Gastroesophageal sphincter (tissue), 4 donors: ENCODE results near the gene SIX5. TPM values are rescaled to one million over a fixed set of nuclear protein-coding genes. Genes with fewer than 3 reads are reported as not detected.

Experiments
- ATAC-seq: fragments of 150-250 bp; one replicate; pipeline ENCODE4 v1.9.1; 2016; ENCODE audit warnings: mild to moderate bottlenecking, moderate library complexity
- H3K27ac ChIP-seq, 4 donors: fragments of 200-600 bp; sonication (generic) in 3 of 4; 1 replicate in 3 of 4; 2 replicates in 1 of 4; pipeline ENCODE4 v1.5.1; 2016 to 2019
- H3K27me3 ChIP-seq: fragments of 200-600 bp; sonication (generic); one replicate; pipeline ENCODE4 v1.5.1; 2019
- H3K36me3 ChIP-seq, 2 donors: fragments of 200-600 bp; sonication (generic); one replicate each; pipeline ENCODE4 v1.5.1; 2019; ENCODE audit warnings: control low read depth in 1 of 2
- H3K4me1 ChIP-seq, 3 donors: fragments of 200-600 bp; sonication (generic); 1 replicate in 2 of 3; 2 replicates in 1 of 3; pipeline ENCODE4 v1.5.1; 2016 to 2019; ENCODE audit warnings: control low read depth in 2 of 3
- H3K4me3 ChIP-seq, 2 donors: fragments of 200-600 bp; sonication (generic); one replicate each; pipeline ENCODE4 v1.5.1; 2019; ENCODE audit warnings: mild to moderate bottlenecking in 1 of 2, moderate library complexity in 1 of 2
- H3K9me3 ChIP-seq, 3 donors: fragments of 200-600 bp; sonication (generic); one replicate each; pipeline ENCODE4 v1.5.1; 2017 to 2019; ENCODE audit warnings: control low read depth in 2 of 3
- CTCF ChIP-seq, 4 experiments: fragments of 200-600 bp in 2 of 4; fragments of 450-650 bp in 2 of 4; sonication (generic) in 1 of 4; IDR thresholded peaks; one replicate each; pipeline ENCODE4 v1.5.1; 2017 to 2019; ENCODE audit warnings: antibody characterized with exemption in 4 of 4, mild to moderate bottlenecking in 2 of 4, moderate library complexity in 2 of 4
- EP300 ChIP-seq: sonication (generic); formaldehyde crosslinking; IDR thresholded peaks from one replicate; pipeline ENCODE4 v1.6.1; 2017; ENCODE audit warnings: antibody characterized with exemption, mild to moderate bottlenecking
- POLR2A ChIP-seq, 2 donors: fragments of 450-650 bp; IDR thresholded peaks; one replicate each; pipeline ENCODE4 v1.6.1; 2017; ENCODE audit warnings: antibody characterized with exemption in 2 of 2, mild to moderate bottlenecking in 2 of 2, moderate library complexity in 1 of 2
- POLR2AphosphoS5 ChIP-seq: sonication (generic); formaldehyde crosslinking; IDR thresholded peaks from one replicate; pipeline ENCODE4 v1.6.1; 2017; ENCODE audit warnings: antibody characterized with exemption
- WGBS, 2 donors: methylation state at CpG; one replicate each; pipeline ENCODE4 v1.1.5; 2018; ENCODE audit warnings: low coverage in 1 of 2; 5-methylcytosine and 5-hydroxymethylcytosine counted together
- total RNA-seq, 4 donors: library from RNA; depleted of rRNA; stranded (reverse); fragments of >200 nt; gene quantifications; one replicate each; pipeline ENCODE4 v1.1.0, GENCODE V29; 2016

Gene SIX5
- total RNA-seq, 4 donors from 2014 or later = 13.2 to 33.1 (median 23.7) TPM

- no peak for ATAC-seq
- Histone ChIP-seq H3K4me3 (peak overlapping the region in 1 of 2 donors; percentile 93), H3K27ac (peak overlapping the region; percentile 86 to 99 (median 98)), H3K4me1 (peaks cover 3 to 55% (median 35%) of the 10 kb centered on the region in 3 donors), H3K36me3 (no peaks in the 10 kb centered on the region), H3K27me3 (no peaks in the 10 kb centered on the region), H3K9me3 (no peaks in the 10 kb centered on the region)
- WGBS, 2 donors = 19 to 43% methylated on average over 4 to 8 of the region's 21 CpGs
- TF ChIP-seq EP300 (no peak), CTCF (IDR thresholded peaks at IDR 0.05) (no peak), POLR2AphosphoS5 (no peak), POLR2A (IDR thresholded peaks at IDR 0.05) (no peak)
Measured at GRCh38 chr19:45764945-45765701, 3.9 kb downstream of the SIX5 start.

GRCh38 chr19:45764475-45764874 is 4.6 kb downstream of the SIX5 start:
- H3K36me3 ChIP-seq = no peaks in the 10 kb centered on the region
- peak overlapping the region in 1 of 2 donors; percentile 16 for H3K4me3 ChIP-seq
- no peak for ATAC-seq
- no peaks in the 10 kb centered on the region for H3K9me3 ChIP-seq
- H3K27ac ChIP-seq = peak overlapping the region; percentile 86 to 99 (median 98)
- H3K27me3 ChIP-seq = no peaks in the 10 kb centered on the region
- no peak for TF ChIP-seq POLR2A (IDR thresholded peaks at IDR 0.05)
- no peak for TF ChIP-seq CTCF (IDR thresholded peaks at IDR 0.05)
- TF ChIP-seq EP300 = no peak
- no peak for TF ChIP-seq POLR2AphosphoS5
- no CpG with 5 or more reads among the region's 6 CpGs for WGBS, 2 donors
- peaks cover 3 to 51% (median 35%) of the 10 kb centered on the region in 3 donors for H3K4me1 ChIP-seq

- H3K4me1 ChIP-seq = peaks cover 3 to 51% (median 35%) of the 10 kb centered on the region in 3 donors
- WGBS, 2 donors = 80 to 100% methylated on average over 1 of the region's 27 CpGs
- no peak for ATAC-seq
Measured at GRCh38 chr19:45763691-45764294, 5.3 kb downstream of the SIX5 start.

GRCh38 chr19:45762870-45763631 is 6.0 kb downstream of the SIX5 start:
- no peak for ATAC-seq
- WGBS, 2 donors = 87% methylated on average over 4 of the region's 15 CpGs; no CpG with 5 or more reads in 1 of the 2 donors
- TF ChIP-seq POLR2A (IDR thresholded peaks at IDR 0.05) (no peak), POLR2AphosphoS5 (no peak), CTCF (IDR thresholded peaks at IDR 0.05) (no peak), EP300 (no peak)
- H3K27ac ChIP-seq = peak overlapping the region in 3 of 4 donors; percentile 96 to 99 (median 99)
- no peaks in the 10 kb centered on the region for H3K27me3 ChIP-seq
- no peak overlapping the region for H3K4me3 ChIP-seq
- no peaks in the 10 kb centered on the region for H3K36me3 ChIP-seq
- peaks cover 3 to 51% (median 35%) of the 10 kb centered on the region in 3 donors for H3K4me1 ChIP-seq
- no peaks in the 10 kb centered on the region for H3K9me3 ChIP-seq

More at GRCh38 chr19:45763691-45764294, 5.3 kb downstream of the SIX5 start:
- H3K9me3 ChIP-seq = no peaks in the 10 kb centered on the region
- H3K27ac ChIP-seq = peak overlapping the region; percentile 86 to 99 (median 98)
- H3K27me3 ChIP-seq = no peaks in the 10 kb centered on the region
- H3K36me3 ChIP-seq = no peaks in the 10 kb centered on the region
- TF ChIP-seq POLR2AphosphoS5 (no peak), POLR2A (IDR thresholded peaks at IDR 0.05) (no peak), CTCF (IDR thresholded peaks at IDR 0.05) (no peak), EP300 (no peak)
- H3K4me3 ChIP-seq = peak overlapping the region in 1 of 2 donors; percentile 16
